Caco-2 (cell line): Measurements from ENCODE around the gene IGSF9B. TPM values are rescaled to one million over a fixed set of nuclear protein-coding genes. Genes with fewer than 3 reads are reported as not detected.

Experiments used
- BruUV-seq: library from RNA; stranded (reverse); fragments of 400-500 nt; replicated peaks from 2 replicates; lab custom pipeline; 2021; lab: Mats Ljungman, UMichigan
- CTCF ChIA-PET: fragments of 300-600 bp; sonication (Branson Sonifier 250); formaldehyde crosslinking; loops from one replicate; lab custom pipeline; 2022; ENCODE audit warnings: antibody characterized with exemption; lab: Charles Lee
- POLR2A ChIA-PET: fragments of 300-600 bp; sonication (Branson Sonifier 250); formaldehyde crosslinking; loops from one replicate; lab custom pipeline; 2022; ENCODE audit warnings: antibody characterized with exemption; lab: Charles Lee
- DNase-seq, 2 experiments: peaks; one replicate each; pipeline versions ENCODE4 v3.0.0 to v3.0.0-alpha.2; 2020 to 2022
- H3K27me3 ChIP-seq: replicated peaks from 2 replicates; pipeline ENCODE4 v1.6.0; 2011; ENCODE audit warnings: low read length; ENCODE audit not compliant: control insufficient read depth, insufficient read depth
- H3K36me3 ChIP-seq: 2 replicates; pipeline ENCODE4 v1.5.1; 2011; ENCODE audit warnings: low read length; ENCODE audit not compliant: control insufficient read depth, insufficient read depth
- H3K4me1 ChIP-seq: fragments of 250-450 bp; sonication (Bioruptor Pico); 2 replicates; pipeline ENCODE4 v1.5.1; 2020; ENCODE audit warnings: mild to moderate bottlenecking
- H3K4me3 ChIP-seq: 2 replicates; pipeline ENCODE4 v1.5.1; 2011; ENCODE audit warnings: low read depth, mild to moderate bottlenecking, control low read depth, low read length
- H3K9me3 ChIP-seq: fragments of 250-450 bp; sonication (Bioruptor Pico); 2 replicates; pipeline ENCODE4 v1.5.1; 2020; ENCODE audit warnings: mild to moderate bottlenecking, moderate library complexity
- H3K27ac Mint-ChIP-seq: one replicate; pipeline ENCODE4 v1.8.0; 2022; ENCODE audit warnings: mixed read lengths; ENCODE audit not compliant: unreplicated experiment
- H3K27me3 Mint-ChIP-seq: one replicate; pipeline ENCODE4 v1.8.0; 2022; ENCODE audit warnings: mixed read lengths; ENCODE audit not compliant: insufficient read depth, unreplicated experiment
- H3K36me3 Mint-ChIP-seq: one replicate; pipeline ENCODE4 v1.8.0; 2022; ENCODE audit warnings: mild to moderate bottlenecking, mixed read lengths; ENCODE audit not compliant: insufficient read depth, unreplicated experiment
- H3K4me1 Mint-ChIP-seq: one replicate; pipeline ENCODE4 v1.8.0; 2022; ENCODE audit warnings: low read depth, mixed read lengths; ENCODE audit not compliant: unreplicated experiment
- H3K4me3 Mint-ChIP-seq: one replicate; pipeline ENCODE4 v1.8.0; 2022; ENCODE audit warnings: mild to moderate bottlenecking, moderate library complexity, mixed read lengths; ENCODE audit not compliant: unreplicated experiment
- H3K9me3 Mint-ChIP-seq: one replicate; pipeline ENCODE4 v1.8.0; 2022; ENCODE audit warnings: mixed read lengths; ENCODE audit not compliant: unreplicated experiment
- intact Hi-C: fragments of 100-400 bp; cut with micrococcal nuclease; formaldehyde crosslinking; loops from one replicate; pipeline ENCODE4 v1.10.0; 2022; ENCODE audit not compliant: unreplicated experiment
- total RNA-seq: library from RNA; stranded (reverse); gene quantifications from 2 replicates; pipeline ENCODE4 v1.2.3, GENCODE V29; 2022
- TF ChIP-seq, protein P1 (sequence below), 2 experiments: fragments of 200-600 bp in 1 of 2; IDR thresholded peaks; 1 replicate in 1 of 2; 2 replicates in 1 of 2; pipeline versions ENCODE4 v1.5.1 to v1.8.0; 2011 to 2022; ENCODE audit warnings: antibody characterized with exemption in 1 of 2, control low read depth in 1 of 2, inconsistent platforms in 1 of 2, low read depth in 1 of 2, low read length in 1 of 2, mild to moderate bottlenecking in 1 of 2, moderate library complexity in 1 of 2; ENCODE audit not compliant: insufficient read depth in 1 of 2, severe bottlenecking in 1 of 2, unreplicated experiment in 1 of 2

IGSF9B gene
- total RNA-seq, 1 experiment from 2014 or later: 4.2 TPM

DNA sequence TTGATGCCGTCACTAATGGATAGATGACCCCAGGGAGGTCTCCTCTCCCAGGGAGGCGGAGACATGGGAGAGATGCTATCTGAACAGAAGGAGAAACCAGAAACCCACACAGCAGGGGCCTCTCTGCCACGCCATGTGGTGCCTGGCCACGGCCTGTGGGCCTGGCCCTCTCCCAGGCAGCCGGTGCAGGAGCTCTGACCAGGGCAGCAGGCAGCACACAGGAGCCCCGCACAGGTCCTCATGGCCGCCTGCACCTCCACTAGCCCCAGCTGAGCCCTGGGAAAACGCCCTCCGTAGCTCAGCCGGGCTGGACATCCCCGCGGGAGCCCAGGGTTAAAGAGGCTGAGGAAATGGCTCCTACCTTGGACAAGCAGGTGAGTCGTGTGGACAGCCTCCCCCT is 19.8 kb downstream of the IGSF9B start:
- no peak overlapping the region for H3K4me3 Mint-ChIP-seq
- ChIA-PET POLR2A (no interaction called here), CTCF (interaction anchor here (1.6 kb wide), 1 partner anchor 9 kb away, joined by 4 read pairs; no protein-coding TSS in a partner anchor)
- no peak overlapping the region for H3K4me3 ChIP-seq
- peaks cover 13% of the 10 kb centered on the region for H3K9me3 Mint-ChIP-seq
- TF ChIP-seq, protein P1, sequence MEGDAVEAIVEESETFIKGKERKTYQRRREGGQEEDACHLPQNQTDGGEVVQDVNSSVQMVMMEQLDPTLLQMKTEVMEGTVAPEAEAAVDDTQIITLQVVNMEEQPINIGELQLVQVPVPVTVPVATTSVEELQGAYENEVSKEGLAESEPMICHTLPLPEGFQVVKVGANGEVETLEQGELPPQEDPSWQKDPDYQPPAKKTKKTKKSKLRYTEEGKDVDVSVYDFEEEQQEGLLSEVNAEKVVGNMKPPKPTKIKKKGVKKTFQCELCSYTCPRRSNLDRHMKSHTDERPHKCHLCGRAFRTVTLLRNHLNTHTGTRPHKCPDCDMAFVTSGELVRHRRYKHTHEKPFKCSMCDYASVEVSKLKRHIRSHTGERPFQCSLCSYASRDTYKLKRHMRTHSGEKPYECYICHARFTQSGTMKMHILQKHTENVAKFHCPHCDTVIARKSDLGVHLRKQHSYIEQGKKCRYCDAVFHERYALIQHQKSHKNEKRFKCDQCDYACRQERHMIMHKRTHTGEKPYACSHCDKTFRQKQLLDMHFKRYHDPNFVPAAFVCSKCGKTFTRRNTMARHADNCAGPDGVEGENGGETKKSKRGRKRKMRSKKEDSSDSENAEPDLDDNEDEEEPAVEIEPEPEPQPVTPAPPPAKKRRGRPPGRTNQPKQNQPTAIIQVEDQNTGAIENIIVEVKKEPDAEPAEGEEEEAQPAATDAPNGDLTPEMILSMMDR (IDR thresholded peaks at IDR 0.05; ENCODE audit: insufficient read depth in 1 of 2, low read depth in 1 of 2, low read length in 1 of 2, severe bottlenecking in 1 of 2, unreplicated experiment in 1 of 2): no peak
- H3K9me3 ChIP-seq: 0 out of 2 replicates have a peak, but pooled peaks cover 3% of the 10 kb centered on the region
- peaks cover 3% of the 10 kb centered on the region for H3K27me3 Mint-ChIP-seq
- H3K36me3 Mint-ChIP-seq: peaks cover 12% of the 10 kb centered on the region
- intact Hi-C loops: no loop called here
- no peak for DNase-seq
- no peaks in the 10 kb centered on the region for H3K36me3 ChIP-seq
- H3K4me1 Mint-ChIP-seq: no peaks in the 10 kb centered on the region
- H3K27ac Mint-ChIP-seq: no peak overlapping the region
- no peaks in the 10 kb centered on the region for H3K27me3 ChIP-seq
- BruUV-seq: no TSS peak
- H3K4me1 ChIP-seq: no peaks in the 10 kb centered on the region

DNA sequence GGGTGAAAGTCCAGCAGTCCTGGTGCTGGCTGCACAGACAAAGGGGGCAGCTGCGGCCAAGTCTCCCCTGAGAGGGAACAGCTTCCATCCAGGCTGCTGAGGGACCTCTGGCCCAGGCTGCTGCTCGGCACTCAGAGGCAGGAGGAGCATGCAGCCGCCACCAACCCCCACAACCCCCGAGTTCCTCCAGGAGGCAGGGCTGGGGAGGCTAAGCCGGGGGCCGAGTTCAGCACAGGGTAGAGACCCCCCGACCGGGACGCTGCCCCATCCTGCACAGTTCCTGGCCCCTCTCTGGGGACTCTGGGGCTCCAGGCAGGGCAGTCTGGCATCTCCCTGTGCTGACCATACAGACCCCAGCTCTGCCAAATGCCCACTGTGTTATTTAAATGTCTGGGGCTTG is 20.2 kb downstream of the IGSF9B start:
- H3K27me3 ChIP-seq: no peaks in the 10 kb centered on the region
- Mint-ChIP-seq H3K4me3 (no peak overlapping the region), H3K27ac (no peak overlapping the region), H3K36me3 (peaks cover 12% of the 10 kb centered on the region), H3K27me3 (no peaks in the 10 kb centered on the region), H3K9me3 (peaks cover 13% of the 10 kb centered on the region), H3K4me1 (no peaks in the 10 kb centered on the region)
- H3K4me1 ChIP-seq: no peaks in the 10 kb centered on the region
- CTCF ChIA-PET: interaction anchor here (1.6 kb wide), 1 partner anchor 9 kb away, joined by 4 read pairs; no protein-coding TSS in a partner anchor
- TF ChIP-seq, protein P1 (IDR thresholded peaks at IDR 0.05; ENCODE audit: insufficient read depth in 1 of 2, low read depth in 1 of 2, low read length in 1 of 2, severe bottlenecking in 1 of 2, unreplicated experiment in 1 of 2): no peak
- intact Hi-C loops: no loop called here
- POLR2A ChIA-PET: no interaction called here
- DNase-seq: no peak
- no peak overlapping the region for H3K4me3 ChIP-seq
- H3K36me3 ChIP-seq: no peaks in the 10 kb centered on the region
- BruUV-seq: no TSS peak
- H3K9me3 ChIP-seq: 0 out of 2 replicates have a peak, but pooled peaks cover 3% of the 10 kb centered on the region

- peaks cover 13% of the 10 kb centered on the region for H3K9me3 Mint-ChIP-seq
- no TSS peak for BruUV-seq
Observed at GRCh38 chr11:133936136-133936535, 20.6 kb downstream of the IGSF9B start.

More at GRCh38 chr11:133936136-133936535, 20.6 kb downstream of the IGSF9B start:
- Histone ChIP-seq H3K4me3 (no peak overlapping the region), H3K27me3 (no peaks in the 10 kb centered on the region), H3K9me3 (0 out of 2 replicates have a peak, but pooled peaks cover 3% of the 10 kb centered on the region), H3K36me3 (no peaks in the 10 kb centered on the region), H3K4me1 (no peaks in the 10 kb centered on the region)
- no peak overlapping the region for H3K4me3 Mint-ChIP-seq
- H3K4me1 Mint-ChIP-seq: no peaks in the 10 kb centered on the region
- TF ChIP-seq, protein P1 (IDR thresholded peaks at IDR 0.05; ENCODE audit: insufficient read depth in 1 of 2, low read depth in 1 of 2, low read length in 1 of 2, severe bottlenecking in 1 of 2, unreplicated experiment in 1 of 2): no peak
- no peak overlapping the region for H3K27ac Mint-ChIP-seq
- H3K36me3 Mint-ChIP-seq: peaks cover 12% of the 10 kb centered on the region
- intact Hi-C loops: no loop called here
- no peak for DNase-seq
- H3K27me3 Mint-ChIP-seq: no peaks in the 10 kb centered on the region
- ChIA-PET POLR2A (no interaction called here), CTCF (interaction anchor here (1.6 kb wide), 1 partner anchor 8 kb away, joined by 4 read pairs; no protein-coding TSS in a partner anchor)
